Naive B cell (primary cell): ENCODE data around the gene C1orf198. TPM values are rescaled to one million over a fixed set of nuclear protein-coding genes. Genes with fewer than 3 reads are reported as not detected.

Experiments used
- ATAC-seq, 2 donors: fragments of 150-1000 bp; cut with Tn5 transposase; 2 replicates each; pipeline ENCODE4 v1.10.0; 2021; ENCODE audit warnings: low read depth in 2 of 2, mild to moderate bottlenecking in 2 of 2, moderate library complexity in 2 of 2
- DNase-seq: peaks from one replicate; pipeline ENCODE4 v3.0.0; 2022
- H3K27ac Mint-ChIP-seq, 6 donors: one replicate each; pipeline ENCODE4 v1.8.0; 2020 to 2022; ENCODE audit warnings: mild to moderate bottlenecking in 6 of 6, mixed read lengths in 6 of 6, moderate library complexity in 5 of 6, inconsistent platforms in 2 of 6
- H3K27me3 Mint-ChIP-seq, 3 donors: one replicate each; pipeline ENCODE4 v1.8.0; 2021 to 2022; ENCODE audit warnings: mixed read lengths in 3 of 3, mild to moderate bottlenecking in 1 of 3
- H3K36me3 Mint-ChIP-seq, 2 donors: one replicate each; pipeline ENCODE4 v1.8.0; 2020 to 2022; ENCODE audit warnings: mixed read lengths in 2 of 2, inconsistent platforms in 1 of 2, mild to moderate bottlenecking in 1 of 2
- H3K4me1 Mint-ChIP-seq, 3 donors: one replicate each; pipeline ENCODE4 v1.8.0; 2020 to 2022; ENCODE audit warnings: mixed read lengths in 3 of 3, inconsistent platforms in 1 of 3, mild to moderate bottlenecking in 1 of 3, moderate library complexity in 1 of 3
- H3K4me3 Mint-ChIP-seq, 8 donors: one replicate each; pipeline ENCODE4 v1.8.0; 2020 to 2022; ENCODE audit warnings: mild to moderate bottlenecking in 8 of 8, mixed read lengths in 8 of 8, moderate library complexity in 8 of 8, inconsistent platforms in 2 of 8
- H3K9me3 Mint-ChIP-seq, 7 donors: one replicate each; pipeline ENCODE4 v1.8.0; 2020 to 2022; ENCODE audit warnings: mixed read lengths in 7 of 7, mild to moderate bottlenecking in 5 of 7, inconsistent platforms in 2 of 7, moderate library complexity in 1 of 7
- polyA plus RNA-seq, 6 donors: library from polyadenylated mRNA; unstranded; fragments of 300-500 nt; fragmentation: Illumina TruSeq; gene quantifications; one replicate each; pipeline ENCODE4 v1.2.3, GENCODE V29; 2021; ENCODE audit warnings: low read depth in 6 of 6

The C1orf198 gene
- polyA plus RNA-seq, 6 donors from 2014 or later = 2.9 to 5.5 (median 3.9) TPM

DNA sequence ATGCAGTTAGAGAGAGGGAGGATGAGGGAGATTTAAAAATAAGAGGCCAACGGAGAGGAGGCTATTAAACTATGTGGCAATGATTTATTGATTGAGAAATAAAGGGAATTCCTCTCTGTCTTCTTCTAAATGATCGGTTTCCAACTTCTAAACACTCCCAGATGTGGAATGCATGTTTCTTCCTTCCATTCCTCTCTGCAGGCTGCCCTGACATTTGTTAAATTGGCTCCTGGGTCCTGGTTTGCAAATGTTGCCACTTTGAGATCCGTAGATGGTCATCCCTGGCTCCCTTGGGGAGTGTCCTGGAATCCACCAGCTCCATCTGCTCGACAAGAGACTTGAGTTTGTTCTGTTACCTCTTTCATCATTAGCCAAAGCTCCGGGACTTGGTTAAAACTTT is 10.3 kb upstream of the C1orf198 start:
- Mint-ChIP-seq H3K4me3 (no peak overlapping the region), H3K4me1 (peaks cover 0 to 4% (median 0%) of the 10 kb centered on the region in 3 donors), H3K27me3 (peaks cover 52 to 79% (median 67%) of the 10 kb centered on the region in 3 donors), H3K9me3 (no peaks in the 10 kb centered on the region), H3K27ac (no peak overlapping the region), H3K36me3 (peaks cover 0 to 8% of the 10 kb centered on the region in 2 donors)
- DNase-seq = no peak
- no peak for ATAC-seq

DNA sequence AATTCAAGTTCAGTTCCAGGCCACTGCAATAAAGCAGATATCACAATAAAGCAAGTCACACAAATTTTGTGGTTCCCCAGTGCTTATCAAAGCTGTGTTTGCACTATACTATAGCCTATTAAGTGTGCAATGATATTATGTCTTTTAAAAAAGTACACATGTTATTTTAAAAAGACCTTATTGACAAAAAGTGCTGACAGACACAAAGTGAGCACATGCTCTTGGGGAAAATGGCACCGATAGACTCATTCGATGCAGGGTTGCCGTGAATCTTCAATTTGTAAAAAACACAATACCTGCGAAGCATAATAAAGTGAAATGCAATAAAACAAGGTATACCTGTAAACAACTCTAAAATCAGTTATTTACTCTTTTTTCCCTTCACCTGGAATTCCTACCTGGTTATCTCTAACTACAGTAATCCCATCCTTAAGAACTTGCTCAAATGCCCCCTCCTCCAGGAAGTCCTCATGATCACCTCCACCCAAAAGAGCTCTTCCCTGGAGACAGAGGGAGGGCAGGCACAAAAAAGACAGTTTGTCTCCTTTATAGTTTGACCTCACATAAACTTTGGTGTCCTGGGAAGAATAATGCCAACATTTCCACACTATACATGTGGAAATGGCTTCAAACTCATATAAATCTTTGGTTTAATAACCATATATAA is 9.7 kb upstream of the C1orf198 start:
- Mint-ChIP-seq H3K4me1 (peaks cover 0 to 4% (median 0%) of the 10 kb centered on the region in 3 donors), H3K36me3 (peaks cover 0 to 8% of the 10 kb centered on the region in 2 donors), H3K4me3 (no peak overlapping the region), H3K27ac (no peak overlapping the region), H3K9me3 (no peaks in the 10 kb centered on the region), H3K27me3 (peaks cover 51 to 79% (median 65%) of the 10 kb centered on the region in 3 donors)
- ATAC-seq (no peak), DNase-seq (no peak)

- ATAC-seq (no peak), DNase-seq (no peak)
- Mint-ChIP-seq H3K4me1 (peaks cover 0 to 4% (median 0%) of the 10 kb centered on the region in 3 donors), H3K4me3 (no peak overlapping the region), H3K27me3 (peaks cover 44 to 71% (median 60%) of the 10 kb centered on the region in 3 donors), H3K36me3 (peaks cover 0 to 8% of the 10 kb centered on the region in 2 donors), H3K27ac (no peak overlapping the region), H3K9me3 (no peaks in the 10 kb centered on the region)
Measured at GRCh38 chr1:230877146-230877923, 9.0 kb upstream of the C1orf198 start.

- DNase-seq (no peak), ATAC-seq (no peak)
- H3K4me3 Mint-ChIP-seq = no peak overlapping the region
- H3K27me3 Mint-ChIP-seq = peaks cover 42 to 69% (median 60%) of the 10 kb centered on the region in 3 donors
- H3K9me3 Mint-ChIP-seq = no peaks in the 10 kb centered on the region
- H3K36me3 Mint-ChIP-seq = peaks cover 0 to 8% of the 10 kb centered on the region in 2 donors
- no peak overlapping the region for H3K27ac Mint-ChIP-seq
- H3K4me1 Mint-ChIP-seq = peaks cover 0 to 4% (median 0%) of the 10 kb centered on the region in 3 donors
Measured at GRCh38 chr1:230876660-230877059, 8.3 kb upstream of the C1orf198 start.

- peak overlapping the region in 1 of 6 donors; percentile 24 for H3K27ac Mint-ChIP-seq
- peaks cover 37 to 67% (median 53%) of the 10 kb centered on the region in 3 donors for H3K27me3 Mint-ChIP-seq
- H3K4me3 Mint-ChIP-seq = no peak overlapping the region
- no peaks in the 10 kb centered on the region for H3K9me3 Mint-ChIP-seq
- peaks cover 0 to 4% (median 0%) of the 10 kb centered on the region in 3 donors for H3K4me1 Mint-ChIP-seq
- ATAC-seq = no peak
- H3K36me3 Mint-ChIP-seq = peaks cover 0 to 8% of the 10 kb centered on the region in 2 donors
- no peak for DNase-seq
Measured at GRCh38 chr1:230875370-230875769, 7.0 kb upstream of the C1orf198 start.

- Mint-ChIP-seq H3K27me3 (peaks cover 26 to 56% (median 36%) of the 10 kb centered on the region in 3 donors), H3K4me3 (peak overlapping the region in 2 of 8 donors; percentile 15 to 91), H3K4me1 (peaks cover 0 to 9% (median 6%) of the 10 kb centered on the region in 3 donors), H3K36me3 (no peaks in the 10 kb centered on the region), H3K9me3 (no peaks in the 10 kb centered on the region), H3K27ac (no peak overlapping the region)
- ATAC-seq (no peak), DNase-seq (no peak)
Measured at GRCh38 chr1:230870916-230871315, 2.6 kb upstream of the C1orf198 start.

DNA sequence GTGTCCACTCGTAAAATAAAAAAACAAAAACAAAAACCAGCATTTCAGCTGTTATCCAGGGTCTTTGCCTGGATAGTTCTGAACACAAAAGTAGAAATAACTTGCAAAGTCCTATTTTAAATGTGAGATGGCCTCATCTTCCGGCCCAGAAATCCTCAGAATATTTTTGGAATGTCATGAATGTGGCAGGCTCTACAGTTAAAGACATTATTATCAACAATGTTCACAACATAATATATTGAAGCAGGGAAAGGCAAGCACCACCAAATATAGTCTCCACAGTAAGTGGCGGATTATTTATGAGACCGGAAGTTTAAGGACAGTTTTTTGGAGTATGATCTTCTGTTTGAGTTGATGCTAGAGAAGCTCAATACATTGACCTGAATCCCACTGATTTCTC is 1.2 kb upstream of the C1orf198 start:
- Mint-ChIP-seq H3K36me3 (no peaks in the 10 kb centered on the region), H3K27me3 (peaks cover 23 to 46% (median 23%) of the 10 kb centered on the region in 3 donors), H3K4me1 (peaks cover 0 to 9% (median 6%) of the 10 kb centered on the region in 3 donors), H3K4me3 (peak overlapping the region; percentile 29 to 92 (median 86)), H3K27ac (no peak overlapping the region), H3K9me3 (no peaks in the 10 kb centered on the region)
- DNase-seq (no peak), ATAC-seq (no peak)

DNA sequence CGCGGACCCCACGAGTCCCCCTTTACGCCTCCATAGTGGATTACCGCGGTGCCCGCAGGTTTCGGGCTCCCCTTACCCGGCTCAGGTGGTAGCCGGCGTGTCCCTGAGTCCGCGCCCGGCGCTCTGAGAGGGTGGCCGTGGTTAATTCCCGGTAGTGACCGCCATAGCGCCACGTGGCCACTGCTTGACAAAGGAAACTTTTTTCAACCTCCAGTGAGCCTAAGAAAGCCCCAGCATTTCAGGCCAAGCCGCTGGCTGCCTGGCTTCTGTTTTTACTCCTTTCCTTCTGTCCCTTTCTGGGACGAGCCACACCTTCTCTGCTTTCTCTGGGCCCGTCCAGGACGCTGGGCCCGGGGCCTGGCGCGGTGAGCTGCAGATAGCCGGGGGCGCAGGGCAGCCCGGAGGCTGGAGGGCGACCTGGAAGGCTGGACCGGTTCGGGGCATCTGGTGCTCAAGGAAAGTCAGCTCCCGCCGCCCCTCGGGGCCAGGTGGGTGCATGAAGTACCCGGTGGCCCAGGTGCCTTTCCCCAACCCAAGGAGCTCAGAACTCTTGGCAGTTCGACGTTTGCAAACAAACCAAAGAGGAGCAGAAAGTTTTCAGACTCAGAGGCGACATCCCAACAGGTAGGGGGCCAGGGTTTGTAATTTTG is 540 bp upstream of the C1orf198 start:
- H3K4me3 Mint-ChIP-seq = peak overlapping the region; percentile 83 to 92 (median 89)
- H3K36me3 Mint-ChIP-seq = no peaks in the 10 kb centered on the region
- peak; percentile 38 to 42 for ATAC-seq
- H3K27ac Mint-ChIP-seq = peak overlapping the region in 3 of 6 donors; percentile 56 to 71 (median 65)
- H3K4me1 Mint-ChIP-seq = peaks cover 0 to 9% (median 8%) of the 10 kb centered on the region in 3 donors
- H3K9me3 Mint-ChIP-seq = no peaks in the 10 kb centered on the region
- peaks cover 23 to 42% (median 25%) of the 10 kb centered on the region in 3 donors for H3K27me3 Mint-ChIP-seq
- DNase-seq = no peak

GRCh38 chr1:230867101-230867902 is 1.0 kb downstream of the C1orf198 start:
- Mint-ChIP-seq H3K27me3 (peaks cover 21 to 42% (median 25%) of the 10 kb centered on the region in 3 donors), H3K27ac (peak overlapping the region in 3 of 6 donors; percentile 69 to 90 (median 72)), H3K4me3 (peak overlapping the region; percentile 84 to 97 (median 90)), H3K9me3 (no peaks in the 10 kb centered on the region), H3K36me3 (no peaks in the 10 kb centered on the region), H3K4me1 (peaks cover 6 to 10% (median 9%) of the 10 kb centered on the region in 3 donors)
- DNase-seq (no peak), ATAC-seq (no peak)

DNA sequence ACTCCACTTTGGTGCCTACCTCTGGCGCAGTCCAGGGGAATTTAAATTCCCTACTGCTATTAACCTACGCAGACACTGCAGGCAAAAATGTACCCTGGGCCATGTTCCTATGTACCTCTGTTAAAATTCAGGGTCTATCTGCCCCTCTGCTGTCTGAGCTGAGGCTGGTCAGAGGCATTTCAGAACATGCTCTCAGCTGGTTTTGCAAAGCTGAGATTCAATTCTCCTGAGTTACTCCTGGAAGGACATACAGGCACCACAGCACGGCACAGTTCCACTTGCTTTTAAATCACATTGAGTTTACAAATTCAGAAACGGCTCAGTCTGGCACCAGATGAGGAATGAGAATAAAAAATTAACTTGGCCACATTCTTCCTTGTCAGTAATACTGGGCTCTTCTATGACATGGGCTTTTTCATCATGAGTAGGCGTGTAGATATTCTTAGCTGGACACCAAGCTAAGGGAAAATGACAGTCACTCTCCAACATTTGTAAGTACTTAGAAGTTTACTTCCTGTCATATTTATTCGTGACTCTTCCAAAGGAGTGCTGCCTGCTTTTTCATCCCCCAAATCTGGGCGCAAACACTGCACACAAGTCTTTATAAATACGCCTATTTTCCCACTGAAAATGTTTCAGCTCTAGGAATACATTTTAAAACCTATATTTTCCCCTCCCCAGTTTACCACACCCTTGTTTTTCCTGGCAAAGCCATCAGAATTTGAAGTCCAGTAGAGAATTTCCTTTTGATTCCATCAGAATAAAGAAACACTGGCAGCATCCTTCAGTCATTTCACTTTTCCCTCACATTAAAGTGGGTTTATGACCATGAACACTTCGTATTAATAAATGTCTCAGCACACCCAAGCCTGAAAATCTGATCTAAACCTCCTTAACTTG is 1.9 kb downstream of the C1orf198 start:
- Mint-ChIP-seq H3K4me1 (peaks cover 6 to 10% (median 9%) of the 10 kb centered on the region in 3 donors), H3K27ac (no peak overlapping the region), H3K9me3 (no peaks in the 10 kb centered on the region), H3K36me3 (no peaks in the 10 kb centered on the region), H3K27me3 (peaks cover 12 to 35% (median 22%) of the 10 kb centered on the region in 3 donors), H3K4me3 (peak overlapping the region; percentile 4 to 91 (median 74))
- ATAC-seq (no peak), DNase-seq (no peak)

GRCh38 chr1:230865062-230865817 is 3.1 kb downstream of the C1orf198 start:
- Mint-ChIP-seq H3K36me3 (no peaks in the 10 kb centered on the region), H3K27me3 (peaks cover 9 to 25% (median 16%) of the 10 kb centered on the region in 3 donors), H3K4me1 (peaks cover 6 to 10% (median 9%) of the 10 kb centered on the region in 3 donors), H3K9me3 (no peaks in the 10 kb centered on the region), H3K4me3 (peak overlapping the region in 2 of 8 donors; percentile 21 to 91), H3K27ac (no peak overlapping the region)
- DNase-seq (no peak), ATAC-seq (no peak)
